H1 (cell line): ENCODE data around the gene MYH10. TPM values are rescaled to one million over a fixed set of nuclear protein-coding genes. Genes with fewer than 3 reads are reported as not detected.

Experiments
- ASH2L ChIP-seq: fragments of 200-600, 300-600 bp; sonication (generic); IDR thresholded peaks from one replicate; pipeline ENCODE4 v1.7.1; 2017; ENCODE audit warnings: low read length
- CHD1 ChIP-seq: IDR thresholded peaks from 2 replicates; pipeline ENCODE4 v1.6.1; 2012; ENCODE audit warnings: low read depth, low read length, improper control_type of control experiment
- EZH2 ChIP-seq: fragments of 200-600 bp; sonication (generic); IDR thresholded peaks from 2 replicates; pipeline ENCODE4 v1.7.1; 2012; ENCODE audit warnings: low read depth, mild to moderate bottlenecking, moderate library complexity, low read length, inconsistent platforms; ENCODE audit not compliant: severe bottlenecking
- GABPA ChIP-seq: IDR thresholded peaks from 2 replicates; pipeline ENCODE4 v1.6.1; 2011; ENCODE audit warnings: mild to moderate bottlenecking, low read length, moderate library complexity, borderline replicate concordance; ENCODE audit not compliant: insufficient read depth
- HDAC2 ChIP-seq, 2 experiments: fragments of 300-600 bp in 1 of 2; sonication (generic) in 1 of 2; IDR thresholded peaks; 2 replicates each; pipeline ENCODE4 v1.6.1; 2011 to 2012; ENCODE audit warnings: low read depth in 2 of 2, low read length in 2 of 2, mild to moderate bottlenecking in 2 of 2, moderate library complexity in 2 of 2, borderline replicate concordance in 1 of 2, inconsistent platforms in 1 of 2
- RAD21 ChIP-seq, 2 experiments: IDR thresholded peaks in 1 of 2; conservative IDR thresholded peaks in 1 of 2; 2 replicates each; pipeline ENCODE4 v1.6.1; 2011; ENCODE audit warnings: low read depth in 2 of 2, low read length in 2 of 2, improper control_type of control experiment in 1 of 2, inconsistent platforms in 1 of 2, mild to moderate bottlenecking in 1 of 2, moderate library complexity in 1 of 2
- polyA plus RNA-seq, 7 experiments: library from polyadenylated mRNA; depleted of rRNA in 3 of 7; stranded (reverse) in 5 of 7; unstranded in 2 of 7; fragments of >200 nt in 5 of 7; fragments of 200-250 nt in 2 of 7; gene quantifications; 1 replicate in 5 of 7; 2 replicates in 1 of 7; 4 replicates in 1 of 7; pipeline versions ENCODE4 v1.2.1 to v1.2.3, GENCODE V29; 2011 to 2013; ENCODE audit warnings: missing spikeins in 2 of 7, mixed read lengths in 2 of 7
- total RNA-seq: library from RNA; stranded (reverse); fragmentation: NEBNext Ultra II Directional; extraction: Animal tissue kit (Norgen Biotek cat#: 25700); gene quantifications from 2 replicates; pipeline ENCODE4 v1.2.1, GENCODE V29; 2021
- TF ChIP-seq, protein P1 (sequence below): IDR thresholded peaks from 2 replicates; pipeline ENCODE4 v1.6.1; 2012; ENCODE audit warnings: inconsistent platforms
- TF ChIP-seq, protein P2 (sequence below): IDR thresholded peaks from 2 replicates; pipeline ENCODE4 v1.6.1; 2011; ENCODE audit warnings: low read length, improper control_type of control experiment

MYH10 gene
- total and polyA plus RNA-seq, 2 of the 8 experiments (the other 6 are each of a cell fraction or from before 2014, with no cell fraction given), result 64.1 to 289 TPM

DNA sequence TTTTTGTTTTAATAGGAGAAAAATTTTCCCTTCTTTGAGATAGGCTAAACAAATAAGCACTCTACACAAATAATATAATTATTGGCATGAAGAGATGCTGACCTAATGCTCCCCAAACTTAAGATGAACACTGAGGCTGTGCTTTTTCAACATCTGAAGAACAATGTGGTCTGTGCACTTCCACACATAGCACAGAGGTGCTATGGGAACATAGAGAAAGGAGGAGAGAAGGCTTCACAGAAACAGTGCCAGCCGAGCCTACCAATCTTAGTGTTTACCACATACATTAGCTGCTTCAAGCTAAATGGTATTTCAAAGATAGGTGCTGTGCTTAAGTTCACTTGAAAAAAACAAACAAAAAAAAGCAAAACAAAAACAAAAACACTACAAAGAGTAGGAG, 72.4 kb downstream of the MYH10 start (continued):
- TF ChIP-seq RAD21 (IDR thresholded peaks at IDR 0.05 in 1 of 2, conservative IDR thresholded peaks at IDR 0.05 in 1 of 2; ENCODE audit: low read depth in 2 of 2, low read length in 2 of 2) (no peak), GABPA (no peak), ASH2L (no peak), HDAC2 (IDR thresholded peaks at IDR 0.05; ENCODE audit: borderline replicate concordance in 1 of 2, low read depth in 2 of 2, low read length in 2 of 2) (no peak), EZH2 (no peak), CHD1 (no peak)
- TF ChIP-seq, protein P1, sequence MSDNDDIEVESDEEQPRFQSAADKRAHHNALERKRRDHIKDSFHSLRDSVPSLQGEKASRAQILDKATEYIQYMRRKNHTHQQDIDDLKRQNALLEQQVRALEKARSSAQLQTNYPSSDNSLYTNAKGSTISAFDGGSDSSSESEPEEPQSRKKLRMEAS, result no peak
- TF ChIP-seq, protein P2, sequence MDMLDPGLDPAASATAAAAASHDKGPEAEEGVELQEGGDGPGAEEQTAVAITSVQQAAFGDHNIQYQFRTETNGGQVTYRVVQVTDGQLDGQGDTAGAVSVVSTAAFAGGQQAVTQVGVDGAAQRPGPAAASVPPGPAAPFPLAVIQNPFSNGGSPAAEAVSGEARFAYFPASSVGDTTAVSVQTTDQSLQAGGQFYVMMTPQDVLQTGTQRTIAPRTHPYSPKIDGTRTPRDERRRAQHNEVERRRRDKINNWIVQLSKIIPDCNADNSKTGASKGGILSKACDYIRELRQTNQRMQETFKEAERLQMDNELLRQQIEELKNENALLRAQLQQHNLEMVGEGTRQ, result no peak
